Measurements from ENCODE around the gene ERI3. TPM values are rescaled to one million over a fixed set of nuclear protein-coding genes. Genes with fewer than 3 reads are reported as not detected.

The ERI3 gene
- total and polyA plus RNA-seq, 10 of the 15 experiments (the other 5 are each of a cell fraction or from before 2014, with no cell fraction given), result 20.6 to 90.4 (median 41.2) TPM

DNA sequence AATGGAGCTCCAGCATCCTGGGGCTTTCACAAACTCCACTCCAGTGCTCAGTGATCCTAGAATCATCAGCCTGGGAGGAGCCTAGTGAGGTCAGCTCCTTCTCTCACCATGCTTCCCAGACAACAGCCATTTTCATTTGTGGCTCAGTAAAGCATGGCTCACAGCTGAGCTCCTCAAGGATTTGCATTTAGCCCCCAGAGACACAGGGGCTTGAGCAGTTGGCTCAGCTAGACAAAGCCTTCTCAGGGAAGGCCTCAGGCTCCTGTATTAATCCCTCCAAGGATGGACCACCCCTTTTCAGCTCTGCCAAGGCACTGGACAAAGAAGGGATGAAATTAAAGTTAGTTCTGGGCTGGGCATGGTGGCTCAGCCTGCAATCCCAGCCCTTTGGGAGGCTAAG, 39.5 kb downstream of the ERI3 start (continued):
- no peak for TF ChIP-seq ZBTB40 (IDR thresholded peaks at IDR 0.05; ENCODE audit: borderline replicate concordance)

DNA sequence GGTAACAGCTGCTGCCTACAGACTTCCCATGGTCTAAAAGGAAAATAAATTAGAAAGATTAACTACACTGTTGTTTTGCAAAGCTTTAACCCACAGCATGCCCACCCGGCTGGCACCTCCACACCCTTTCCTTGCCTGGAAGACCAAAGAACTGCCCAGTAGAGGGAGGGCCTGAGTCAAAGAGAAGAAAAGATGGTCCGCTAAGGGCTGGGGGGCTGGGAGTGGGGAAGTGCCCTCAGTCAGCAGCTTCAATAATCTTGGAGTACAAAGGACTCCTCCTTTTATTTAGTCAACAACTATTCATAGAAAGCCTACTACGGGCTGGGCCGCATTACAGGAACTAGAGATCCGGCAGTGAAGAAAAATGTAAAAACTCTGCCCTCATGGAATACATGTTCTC, 40.6 kb downstream of the ERI3 start:
- in situ Hi-C loops (cut with MboI), result no loop called here
- H3K9me3 ChIP-seq (replicated peaks; ENCODE audit: control insufficient read depth, insufficient read depth, low read length), result no peaks in the 10 kb centered on the region
- 73% methylated on average over 5 of the region's 5 CpGs for WGBS (ENCODE audit: insufficient coverage, insufficient replicate concordance, low lambda C conversion rate, missing lambda C conversion rate)
- POLR2A ChIA-PET, result no interaction called here
- TF ChIP-seq, protein P1, sequence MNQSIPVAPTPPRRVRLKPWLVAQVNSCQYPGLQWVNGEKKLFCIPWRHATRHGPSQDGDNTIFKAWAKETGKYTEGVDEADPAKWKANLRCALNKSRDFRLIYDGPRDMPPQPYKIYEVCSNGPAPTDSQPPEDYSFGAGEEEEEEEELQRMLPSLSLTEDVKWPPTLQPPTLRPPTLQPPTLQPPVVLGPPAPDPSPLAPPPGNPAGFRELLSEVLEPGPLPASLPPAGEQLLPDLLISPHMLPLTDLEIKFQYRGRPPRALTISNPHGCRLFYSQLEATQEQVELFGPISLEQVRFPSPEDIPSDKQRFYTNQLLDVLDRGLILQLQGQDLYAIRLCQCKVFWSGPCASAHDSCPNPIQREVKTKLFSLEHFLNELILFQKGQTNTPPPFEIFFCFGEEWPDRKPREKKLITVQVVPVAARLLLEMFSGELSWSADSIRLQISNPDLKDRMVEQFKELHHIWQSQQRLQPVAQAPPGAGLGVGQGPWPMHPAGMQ (IDR thresholded peaks at IDR 0.05; ENCODE audit: borderline replicate concordance), result no peak
- TF ChIP-seq RBBP5 (conservative IDR thresholded peaks at IDR 0.05), result no peak
- no peak for TF ChIP-seq HCFC1 (IDR thresholded peaks at IDR 0.05; ENCODE audit: low read length)
- no peak for TF ChIP-seq ASH2L (IDR thresholded peaks at IDR 0.05; ENCODE audit: borderline replicate concordance, low read depth)
- TF ChIP-seq ZBED1 (IDR thresholded peaks at IDR 0.05; ENCODE audit: borderline replicate concordance), result no peak
- no peak for TF ChIP-seq BCL11A (IDR thresholded peaks at IDR 0.05; ENCODE audit: low read depth, low read length)
- TF ChIP-seq TAF1 (IDR thresholded peaks at IDR 0.05; ENCODE audit: borderline replicate concordance, low read depth, low read length), result no peak
- no peak for TF ChIP-seq CHD4 (IDR thresholded peaks at IDR 0.05)
- H3K79me2 ChIP-seq (ENCODE audit: control insufficient read depth, insufficient read depth, low read length), result no peaks in the 10 kb centered on the region
- RAD21 ChIA-PET (ENCODE audit: unreplicated experiment), result no interaction called here
- no peaks in the 10 kb centered on the region for H3K27me3 ChIP-seq (replicated peaks in 1 of 2; ENCODE audit: control insufficient read depth in 2 of 2, insufficient read depth in 2 of 2, low read length in 1 of 2)
- no peak for DNase-seq (ENCODE audit: low read depth, low spot score)
- no peaks in the 10 kb centered on the region for H3K4me1 ChIP-seq (ENCODE audit: control insufficient read depth, insufficient read depth, low read length)
- BruUV-seq (replicated peaks), result no TSS peak
- ATAC-seq, result no peak
- H3K36me3 ChIP-seq (ENCODE audit: control insufficient read depth in 2 of 2, insufficient read depth in 2 of 2, low read length in 1 of 2), result peaks cover 10 to 12% of the 10 kb centered on the region in 2 experiments
- CTCF ChIA-PET, result interaction anchor here (0.9 to 2.4 kb wide), 5 partner anchors 8 to 280 kb away, joined by 3 to 10 read pairs (median 4); no protein-coding TSS in a partner anchor
- no peak overlapping the region for H3K4me3 ChIP-seq
- intact Hi-C loops (cut with micrococcal nuclease; ENCODE audit: unreplicated experiment), result no loop called here
- no peaks in the 10 kb centered on the region for H4K20me1 ChIP-seq (ENCODE audit: control insufficient read depth, insufficient read depth)
- no peak overlapping the region for H2AFZ ChIP-seq (ENCODE audit: control insufficient read depth, low read depth, low read length)
- H3K27ac ChIP-seq (ENCODE audit: control insufficient read depth, insufficient read depth), result no peak overlapping the region
- SMC1A ChIA-PET (ENCODE audit: uncharacterized antibody, unreplicated experiment), result interaction anchor here (0.8 to 1.6 kb wide), 4 partner anchors 19 to 97 kb away, joined by 3 to 4 read pairs (median 3); no protein-coding TSS in a partner anchor
- no peak overlapping the region for H3K4me2 ChIP-seq (ENCODE audit: control insufficient read depth, insufficient read depth)
- no peak overlapping the region for H3K9ac ChIP-seq (ENCODE audit: control insufficient read depth, insufficient read depth, low read length)
- FAIRE-seq, result no peak

Data from GM12878 (cell line).